ENCODE results near the gene DSE. TPM values are rescaled to one million over a fixed set of nuclear protein-coding genes. Genes with fewer than 3 reads are reported as not detected.
A peak's percentile ranks its signal among the peaks of the same experiment; 100 is the strongest.

Gene DSE
- total RNA-seq, 2 donors from 2014 or later, result 5.0 to 9.3 TPM

DNA sequence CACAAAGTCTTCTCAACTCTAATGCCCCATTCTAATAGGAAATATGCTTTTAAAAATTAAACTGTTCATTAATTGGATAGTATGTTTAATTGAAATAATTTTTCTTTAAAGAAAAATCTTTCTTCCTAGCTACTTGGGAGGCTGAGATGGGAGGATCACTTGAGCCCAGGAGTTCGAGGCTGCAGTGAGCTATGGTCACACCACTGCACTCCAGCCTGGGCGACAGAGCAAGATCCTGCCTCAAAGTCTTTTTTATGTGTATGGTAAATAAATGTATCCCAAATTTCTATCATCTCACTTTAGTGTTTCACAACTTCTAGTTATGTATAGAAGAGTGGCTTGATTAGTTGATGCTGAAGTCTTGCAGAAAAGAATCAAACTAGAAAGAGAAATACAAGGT lies 4.5 kb downstream of the DSE start:
- peaks cover 5% of the 10 kb centered on the region for H3K4me1 ChIP-seq
- no peaks in the 10 kb centered on the region for H3K36me3 ChIP-seq
- no peak overlapping the region for H3K9ac ChIP-seq (ENCODE audit: low read depth in 2 of 2, low read length in 2 of 2)
- no peaks in the 10 kb centered on the region for H3K9me3 ChIP-seq
- peaks cover 17% of the 10 kb centered on the region for H3K27me3 ChIP-seq
- DNase-seq, result no peak
- no peak overlapping the region for H3K4me3 ChIP-seq
- no peak for TF ChIP-seq CTCF (IDR thresholded peaks at IDR 0.05)
- H3K27ac ChIP-seq, result no peak overlapping the region
- intact Hi-C loops (cut with DNase I), result loop anchor here (10.0 kb wide), 1 partner anchor 90 kb away; no protein-coding TSS in a partner anchor

DNA sequence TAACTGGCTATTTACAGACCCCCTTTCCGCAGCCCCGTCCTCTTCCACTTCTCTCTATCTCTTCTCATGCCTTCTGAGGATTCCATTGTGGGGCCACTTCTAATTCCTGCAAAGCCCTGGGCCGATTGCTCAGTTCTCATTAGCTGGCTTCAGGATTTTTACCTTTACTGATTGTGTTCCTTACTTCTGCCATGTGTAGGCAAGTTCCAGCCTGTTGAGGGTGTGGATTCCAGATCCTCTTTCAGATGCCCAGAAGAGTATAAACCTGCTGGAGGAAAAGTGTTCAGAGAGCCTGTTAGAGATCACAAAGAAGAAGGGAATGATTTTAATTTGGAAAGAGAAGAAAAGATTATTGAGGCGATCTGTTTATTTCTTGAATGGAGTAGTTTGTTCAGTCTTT lies 5.4 kb downstream of the DSE start:
- intact Hi-C loops (cut with DNase I), result loop anchor here (10.0 kb wide), 1 partner anchor 91 kb away; no protein-coding TSS in a partner anchor
- peaks cover 9% of the 10 kb centered on the region for H3K27me3 ChIP-seq
- no peak overlapping the region for H3K9ac ChIP-seq (ENCODE audit: low read depth in 2 of 2, low read length in 2 of 2)
- H3K36me3 ChIP-seq, result no peaks in the 10 kb centered on the region
- H3K9me3 ChIP-seq, result no peaks in the 10 kb centered on the region
- H3K27ac ChIP-seq, result no peak overlapping the region
- no peak for TF ChIP-seq CTCF (IDR thresholded peaks at IDR 0.05)
- H3K4me1 ChIP-seq, result peaks cover 11% of the 10 kb centered on the region
- no peak overlapping the region for H3K4me3 ChIP-seq
- no peak for DNase-seq

DNA sequence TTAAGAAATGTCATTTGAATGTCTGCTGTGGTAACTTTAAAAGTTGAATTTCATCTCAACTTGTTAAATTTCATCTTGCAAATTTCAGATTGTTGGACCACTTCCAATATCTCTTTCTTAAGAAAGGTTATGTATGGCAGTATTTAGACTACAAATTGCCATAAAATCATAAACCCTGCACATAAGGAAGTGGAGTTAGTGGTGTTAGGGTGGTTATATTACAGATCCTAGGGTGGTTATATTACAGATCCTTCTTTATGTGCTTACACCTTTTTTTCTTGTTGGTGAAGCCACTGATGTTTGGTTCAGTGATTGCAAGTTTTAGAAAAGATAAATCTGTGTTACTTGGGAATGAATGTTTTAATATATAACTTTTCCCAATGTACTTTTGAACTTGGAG lies 9.0 kb downstream of the DSE start:
- no peaks in the 10 kb centered on the region for H3K27me3 ChIP-seq
- no peak for DNase-seq
- peaks cover 11% of the 10 kb centered on the region for H3K4me1 ChIP-seq
- intact Hi-C loops (cut with DNase I), result loop anchor here (10.0 kb wide), 1 partner anchor 95 kb away; no protein-coding TSS in a partner anchor
- no peak for TF ChIP-seq CTCF (IDR thresholded peaks at IDR 0.05)
- no peaks in the 10 kb centered on the region for H3K9me3 ChIP-seq
- no peak overlapping the region for H3K9ac ChIP-seq (ENCODE audit: low read depth in 2 of 2, low read length in 2 of 2)
- no peak overlapping the region for H3K4me3 ChIP-seq
- no peak overlapping the region for H3K27ac ChIP-seq
- H3K36me3 ChIP-seq, result no peaks in the 10 kb centered on the region

DNA sequence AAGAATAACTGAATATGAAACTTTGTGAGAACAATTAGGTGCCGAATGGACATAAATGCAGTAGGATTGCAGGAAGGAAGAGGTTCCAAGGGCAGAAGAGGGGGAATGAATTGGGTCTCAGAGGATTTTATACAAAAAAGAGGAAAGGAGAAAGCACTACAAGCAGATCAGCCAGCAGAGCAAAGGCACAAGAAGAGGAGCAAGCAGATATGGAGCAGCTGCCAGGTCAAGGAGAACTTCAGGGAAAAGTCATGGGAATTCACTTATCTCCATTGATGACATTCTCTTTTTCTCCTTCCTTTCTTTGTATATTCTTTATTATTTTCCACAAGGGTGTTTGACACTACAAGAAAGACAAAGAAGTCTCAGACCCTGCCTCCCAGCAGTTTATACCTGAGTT lies 9.6 kb downstream of the DSE start:
- Histone ChIP-seq H3K36me3 (no peaks in the 10 kb centered on the region), H3K27me3 (no peaks in the 10 kb centered on the region), H3K9ac (ENCODE audit: low read depth in 2 of 2, low read length in 2 of 2) (no peak overlapping the region), H3K4me3 (no peak overlapping the region), H3K4me1 (peaks cover 11% of the 10 kb centered on the region), H3K27ac (no peak overlapping the region), H3K9me3 (no peaks in the 10 kb centered on the region)
- DNase-seq, result no peak
- intact Hi-C loops (cut with DNase I), result no loop called here
- TF ChIP-seq CTCF (IDR thresholded peaks at IDR 0.05), result no peak

GRCh38 chr6:116381000-116381399 lies 10.3 kb downstream of the DSE start:
- no peak overlapping the region for H3K9ac ChIP-seq (ENCODE audit: low read depth in 2 of 2, low read length in 2 of 2)
- peaks cover 11% of the 10 kb centered on the region for H3K4me1 ChIP-seq
- H3K9me3 ChIP-seq, result no peaks in the 10 kb centered on the region
- no peaks in the 10 kb centered on the region for H3K36me3 ChIP-seq
- no peaks in the 10 kb centered on the region for H3K27me3 ChIP-seq
- H3K4me3 ChIP-seq, result no peak overlapping the region
- peak; percentile 55 for DNase-seq
- no peak for TF ChIP-seq CTCF (IDR thresholded peaks at IDR 0.05)
- intact Hi-C loops (cut with DNase I), result no loop called here
- no peak overlapping the region for H3K27ac ChIP-seq
